ENCODE data around the gene ITGB2.

ITGB2 gene

GRCh38 chr21:44965251-44966022 lies 44.7 kb upstream of the ITGB2 start:
- TF ChIP-seq CTCF (IDR thresholded peaks at IDR 0.05; ENCODE audit: low read depth, low read length, missing control alignments), result no peak
- no peak for DNase-seq (ENCODE audit: low read depth)
- no peak overlapping the region for H3K4me3 ChIP-seq (ENCODE audit: low read depth, low read length)

- H3K4me3 ChIP-seq (ENCODE audit: low read depth, low read length), result no peak overlapping the region
- DNase-seq (ENCODE audit: low read depth), result no peak
- TF ChIP-seq CTCF (IDR thresholded peaks at IDR 0.05; ENCODE audit: low read depth, low read length, missing control alignments), result no peak
Measured at GRCh38 chr21:44964381-44964780, 43.7 kb upstream of the ITGB2 start.

- DNase-seq (ENCODE audit: low read depth), result no peak
- no peak for TF ChIP-seq CTCF (IDR thresholded peaks at IDR 0.05; ENCODE audit: low read depth, low read length, missing control alignments)
- H3K4me3 ChIP-seq (ENCODE audit: low read depth, low read length), result no peak overlapping the region
Measured at GRCh38 chr21:44962403-44962966, 41.8 kb upstream of the ITGB2 start.

GRCh38 chr21:44960141-44961092 lies 39.7 kb upstream of the ITGB2 start:
- H3K4me3 ChIP-seq (ENCODE audit: low read depth, low read length), result no peak overlapping the region
- DNase-seq (ENCODE audit: low read depth), result no peak
- no peak for TF ChIP-seq CTCF (IDR thresholded peaks at IDR 0.05; ENCODE audit: low read depth, low read length, missing control alignments)

GRCh38 chr21:44959376-44960091 lies 38.8 kb upstream of the ITGB2 start:
- no peak for TF ChIP-seq CTCF (IDR thresholded peaks at IDR 0.05; ENCODE audit: low read depth, low read length, missing control alignments)
- H3K4me3 ChIP-seq (ENCODE audit: low read depth, low read length), result no peak overlapping the region
- DNase-seq (ENCODE audit: low read depth), result no peak

GRCh38 chr21:44958471-44959191 lies 37.9 kb upstream of the ITGB2 start:
- H3K4me3 ChIP-seq (ENCODE audit: low read depth, low read length), result no peak overlapping the region
- TF ChIP-seq CTCF (IDR thresholded peaks at IDR 0.05; ENCODE audit: low read depth, low read length, missing control alignments), result no peak
- DNase-seq (ENCODE audit: low read depth), result no peak

Data from GM12864 (cell line).